HEK293 (cell line): ENCODE measurements around the gene NCOA7.

ENCODE experiments used
- CTCF ChIA-PET: fragments of 350-600 bp; formaldehyde crosslinking; extraction: SDS; loops from one replicate; lab custom pipeline; 2021; ENCODE audit warnings: antibody characterized with exemption; lab: Yijun Ruan, JAX
- POLR2A ChIA-PET: fragments of 300-600 bp; formaldehyde crosslinking; extraction: SDS; loops from one replicate; lab custom pipeline; 2020; ENCODE audit warnings: antibody characterized with exemption, inconsistent platforms; lab: Yijun Ruan, JAX
- H3K27ac ChIP-seq: fragments of 200-500 bp; sonication (Bioruptor generic); 2 replicates; pipeline ENCODE4 v1.5.1; 2014; ENCODE audit warnings: low read depth, low read length, control low read depth, inconsistent platforms; ENCODE audit errors: extremely low read depth
- H3K36me3 ChIP-seq, 2 experiments: fragments of 200-500 bp in 1 of 2; sonication (Bioruptor generic) in 1 of 2; 1 replicate in 1 of 2; 2 replicates in 1 of 2; pipeline ENCODE4 v1.5.1; 2014 to 2017; ENCODE audit warnings: inconsistent platforms in 2 of 2, low read length in 2 of 2; ENCODE audit not compliant: control insufficient read depth in 2 of 2, insufficient read depth in 1 of 2
- H3K4me1 ChIP-seq: fragments of 200-500 bp; sonication (Bioruptor generic); 2 replicates; pipeline ENCODE4 v1.5.1; 2014; ENCODE audit warnings: mild to moderate bottlenecking, low read length, inconsistent platforms; ENCODE audit not compliant: control insufficient read depth, insufficient read depth
- H3K4me3 ChIP-seq: 2 replicates; pipeline ENCODE4 v1.5.1; 2011; ENCODE audit warnings: low read depth, mild to moderate bottlenecking, control low read depth, low read length, moderate library complexity
- H3K9me3 ChIP-seq: fragments of 200-500 bp; sonication (Bioruptor generic); 2 replicates; pipeline ENCODE4 v1.5.1; 2014; ENCODE audit warnings: low read depth, low read length, inconsistent platforms; ENCODE audit not compliant: control insufficient read depth, insufficient read depth
- ATF2 ChIP-seq: fragments of 450-650 bp; formaldehyde crosslinking; IDR thresholded peaks from 2 replicates; pipeline ENCODE4 v1.5.1; 2016; ENCODE audit warnings: missing biosample characterization, missing genetic modification characterization, low read depth
- GLI2 ChIP-seq: fragments of 450-650 bp; formaldehyde crosslinking; IDR thresholded peaks from 2 replicates; pipeline ENCODE4; 2017; ENCODE audit warnings: missing biosample characterization, missing genetic modification characterization, low read depth, borderline replicate concordance
- KLF9 ChIP-seq: fragments of 450-650 bp; formaldehyde crosslinking; IDR thresholded peaks from 2 replicates; pipeline ENCODE4 v1.5.1; 2016; ENCODE audit warnings: missing biosample characterization, missing genetic modification characterization, low read depth
- MEIS1 ChIP-seq: sonication (generic); formaldehyde crosslinking; IDR thresholded peaks from 2 replicates; pipeline ENCODE4 v1.8.1; 2022; ENCODE audit warnings: missing genetic modification reagents, mild to moderate bottlenecking, borderline replicate concordance
- PRDM1 ChIP-seq: fragments of 450-650 bp; formaldehyde crosslinking; IDR thresholded peaks from 2 replicates; pipeline ENCODE4; 2016; ENCODE audit warnings: missing biosample characterization, missing genetic modification characterization
- SP7 ChIP-seq: fragments of 450-650 bp; formaldehyde crosslinking; IDR thresholded peaks from 2 replicates; pipeline ENCODE4 v1.5.1; 2016; ENCODE audit warnings: missing biosample characterization, missing genetic modification characterization
- ZBTB1 ChIP-seq: fragments of 450-650 bp; formaldehyde crosslinking; IDR thresholded peaks from 2 replicates; pipeline ENCODE4 v1.5.1; 2016; ENCODE audit warnings: missing biosample characterization, missing genetic modification characterization
- ZBTB21 ChIP-seq: fragments of 450-650 bp; formaldehyde crosslinking; IDR thresholded peaks from 2 replicates; pipeline ENCODE4 v1.5.1; 2017; ENCODE audit warnings: missing biosample characterization, missing genetic modification characterization
- ZBTB48 ChIP-seq: fragments of 450-650 bp; formaldehyde crosslinking; IDR thresholded peaks from 2 replicates; pipeline ENCODE4 v1.5.1; 2016; ENCODE audit warnings: missing biosample characterization, missing genetic modification characterization
- ZBTB8A ChIP-seq: fragments of 450-650 bp; formaldehyde crosslinking; IDR thresholded peaks from 2 replicates; pipeline ENCODE4 v1.5.1; 2016; ENCODE audit warnings: missing biosample characterization, missing genetic modification characterization
- ZNF121 ChIP-seq: fragments of 450-650 bp; formaldehyde crosslinking; IDR thresholded peaks from 2 replicates; pipeline ENCODE4 v1.5.1; 2016; ENCODE audit warnings: missing biosample characterization, missing genetic modification characterization
- ZNF146 ChIP-seq: fragments of 450-650 bp; formaldehyde crosslinking; IDR thresholded peaks from 2 replicates; pipeline ENCODE4 v1.5.1; 2016; ENCODE audit warnings: missing biosample characterization, missing genetic modification characterization
- ZNF18 ChIP-seq: fragments of 450-650 bp; formaldehyde crosslinking; IDR thresholded peaks from 2 replicates; pipeline ENCODE4 v1.5.1; 2016; ENCODE audit warnings: missing biosample characterization, missing genetic modification characterization
- ZNF184 ChIP-seq: fragments of 450-650 bp; IDR thresholded peaks from 2 replicates; pipeline ENCODE4 v1.5.1; 2018; ENCODE audit warnings: missing biosample characterization, mild to moderate bottlenecking, missing genetic modification characterization
- ZNF221 ChIP-seq: fragments of 450-650 bp; formaldehyde crosslinking; IDR thresholded peaks from 2 replicates; pipeline ENCODE4 v1.5.1; 2017; ENCODE audit warnings: missing biosample characterization, missing genetic modification characterization, borderline replicate concordance
- ZNF266 ChIP-seq: fragments of 450-650 bp; formaldehyde crosslinking; IDR thresholded peaks from 2 replicates; pipeline ENCODE4 v1.5.1; 2016; ENCODE audit warnings: missing biosample characterization, missing genetic modification characterization, low read depth
- ZNF366 ChIP-seq: fragments of 450-650 bp; formaldehyde crosslinking; conservative IDR thresholded peaks from 2 replicates; pipeline ENCODE4 v1.5.1; 2016; ENCODE audit warnings: missing biosample characterization, missing genetic modification characterization
- ZNF37A ChIP-seq: fragments of 450-650 bp; IDR thresholded peaks from 2 replicates; pipeline ENCODE4 v1.5.1; 2018; ENCODE audit warnings: missing biosample characterization, missing genetic modification characterization
- ZNF48 ChIP-seq: fragments of 450-650 bp; formaldehyde crosslinking; IDR thresholded peaks from 2 replicates; pipeline ENCODE4 v1.5.1; 2016; ENCODE audit warnings: missing biosample characterization, missing genetic modification characterization
- ZNF639 ChIP-seq: fragments of 450-650 bp; formaldehyde crosslinking; IDR thresholded peaks from 2 replicates; pipeline ENCODE4 v1.5.1; 2016; ENCODE audit warnings: missing biosample characterization, missing genetic modification characterization
- ZNF658 ChIP-seq: fragments of 450-650 bp; formaldehyde crosslinking; IDR thresholded peaks from 2 replicates; pipeline ENCODE4; 2016; ENCODE audit warnings: missing biosample characterization, missing genetic modification characterization
- ZNF664 ChIP-seq: fragments of 450-650 bp; formaldehyde crosslinking; IDR thresholded peaks from 2 replicates; pipeline ENCODE4 v1.5.1; 2016; ENCODE audit warnings: missing biosample characterization, missing genetic modification characterization
- ZNF701 ChIP-seq: fragments of 450-650 bp; formaldehyde crosslinking; IDR thresholded peaks from 2 replicates; pipeline ENCODE4 v1.5.1; 2016; ENCODE audit warnings: missing biosample characterization, missing genetic modification characterization
- ZNF704 ChIP-seq: fragments of 450-650 bp; formaldehyde crosslinking; IDR thresholded peaks from 2 replicates; pipeline ENCODE4 v1.5.1; 2016; ENCODE audit warnings: missing biosample characterization, missing genetic modification characterization
- ZNF791 ChIP-seq: fragments of 450-650 bp; formaldehyde crosslinking; IDR thresholded peaks from 2 replicates; pipeline ENCODE4 v1.5.1; 2016; ENCODE audit warnings: missing biosample characterization, missing genetic modification characterization

Gene NCOA7

GRCh38 chr6:125798734-125799508, 8.2 kb downstream of the NCOA7 start:
- POLR2A ChIA-PET = no interaction called here
- peaks cover 0 to 3% of the 10 kb centered on the region in 2 experiments; a peak in 1 of 3 replicates for H3K36me3 ChIP-seq

GRCh38 chr6:125802383-125802782, 11.6 kb downstream of the NCOA7 start:
- TF ChIP-seq ZNF701 (no peak), ZNF146 (no peak), ZBTB48 (tag by site-specific recombination) (no peak), ZNF48 (tag by site-specific recombination) (no peak), ZNF791 (tag by site-specific recombination) (no peak), ZNF37A (no peak), ZNF704 (no peak), ZNF639 (no peak), KLF9 (no peak), ZNF221 (tag by site-specific recombination) (no peak), ZNF18 (tag by site-specific recombination) (no peak), PRDM1 (no peak), ZNF121 (tag by site-specific recombination) (no peak)
- TF ChIP-seq, all 188 proteins: peak for 0
- ChIA-PET CTCF (interaction anchor here (2.2 kb wide), 1 partner anchor 11 kb away, joined by 22 read pairs; the partner anchor contains the start of gene NCOA7), POLR2A (interaction anchor here (2.7 kb wide), 1 partner anchor 11 kb away, joined by 11 read pairs; the partner anchor contains the start of gene NCOA7)
- Histone ChIP-seq H3K27ac (no peak overlapping the region), H3K4me1 (peaks cover 6% of the 10 kb centered on the region), H3K4me3 (no peak overlapping the region), H3K36me3 (peaks cover 0 to 3% of the 10 kb centered on the region in 2 experiments; a peak in 1 of 3 replicates), H3K9me3 (no peaks in the 10 kb centered on the region)

More at GRCh38 chr6:125798734-125799508, 8.2 kb downstream of the NCOA7 start:
- peaks cover 19% of the 10 kb centered on the region for H3K4me1 ChIP-seq
- CTCF ChIA-PET = interaction anchor here (0.6 to 1.3 kb wide), 4 partner anchors 13 to 981 kb away, joined by 3 to 6 read pairs (median 4); no protein-coding TSS in a partner anchor
- TF ChIP-seq ATF2 (tag by site-specific recombination) (no peak), GLI2 (tag by site-specific recombination) (no peak), ZNF184 (no peak), ZNF266 (tag by site-specific recombination) (no peak), ZNF366 (no peak), SP7 (tag by site-specific recombination) (no peak), ZNF664 (no peak), ZBTB1 (tag by site-specific recombination) (no peak), ZBTB21 (tag by site-specific recombination) (no peak), ZBTB8A (tag by site-specific recombination) (no peak), ZNF658 (tag by site-specific recombination) (no peak), MEIS1 (no peak)
- TF ChIP-seq, all 188 proteins: peak for 0
- Histone ChIP-seq H3K4me3 (no peak overlapping the region), H3K27ac (no peak overlapping the region), H3K9me3 (no peaks in the 10 kb centered on the region)
